ENCODE measurements around the gene NAB1.
"Not testable (repeated sequence)": the region's sequence is repeated elsewhere in the genome, so short reads cannot be mapped to it uniquely, and the experiment has no call there.

Gene NAB1, protein sequence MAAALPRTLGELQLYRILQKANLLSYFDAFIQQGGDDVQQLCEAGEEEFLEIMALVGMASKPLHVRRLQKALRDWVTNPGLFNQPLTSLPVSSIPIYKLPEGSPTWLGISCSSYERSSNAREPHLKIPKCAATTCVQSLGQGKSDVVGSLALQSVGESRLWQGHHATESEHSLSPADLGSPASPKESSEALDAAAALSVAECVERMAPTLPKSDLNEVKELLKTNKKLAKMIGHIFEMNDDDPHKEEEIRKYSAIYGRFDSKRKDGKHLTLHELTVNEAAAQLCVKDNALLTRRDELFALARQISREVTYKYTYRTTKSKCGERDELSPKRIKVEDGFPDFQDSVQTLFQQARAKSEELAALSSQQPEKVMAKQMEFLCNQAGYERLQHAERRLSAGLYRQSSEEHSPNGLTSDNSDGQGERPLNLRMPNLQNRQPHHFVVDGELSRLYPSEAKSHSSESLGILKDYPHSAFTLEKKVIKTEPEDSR

DNA sequence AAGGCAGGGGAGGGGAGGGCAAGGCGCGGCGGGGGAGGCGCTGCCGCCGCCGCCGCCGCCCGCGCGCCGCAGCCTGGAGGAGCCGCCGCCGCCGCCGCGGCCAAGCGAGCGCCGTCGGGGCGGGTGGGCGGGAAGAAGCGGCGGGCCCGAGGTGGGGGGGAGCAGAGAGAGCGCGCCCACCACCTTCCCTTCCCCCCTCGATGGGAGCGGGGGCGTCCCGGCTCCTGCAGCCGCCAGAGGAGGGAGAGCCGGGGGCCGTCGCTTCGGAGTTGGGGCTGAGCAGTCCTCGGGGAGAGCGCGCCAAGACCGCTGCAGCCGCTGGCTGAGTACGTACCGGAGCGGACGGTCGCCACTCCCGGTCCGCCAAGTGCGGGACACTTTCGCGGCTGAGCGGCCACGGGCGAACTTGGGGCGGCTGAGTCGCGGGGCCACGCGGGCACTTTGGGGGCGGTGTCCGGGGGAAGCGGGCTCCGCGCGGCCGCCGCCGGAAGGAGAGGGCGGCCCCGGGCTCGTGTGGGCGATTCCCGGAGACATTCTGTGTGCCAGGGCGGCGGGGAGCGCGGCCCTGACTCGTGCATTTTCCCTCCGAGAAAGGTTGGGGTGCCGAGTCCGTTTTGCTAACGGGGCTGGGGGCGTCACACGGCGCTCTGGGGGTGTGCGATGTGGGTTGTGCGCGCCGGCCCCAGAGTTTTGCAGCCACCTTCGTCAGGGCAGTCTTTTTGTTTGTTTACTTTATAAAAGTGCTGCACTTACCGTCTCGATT is at the start of gene NAB1:
Gene NAB1 (plus strand): TSS at position 49 of the 763 bp plus-strand sequence. CDS start 10,094 bp downstream, outside the sequence.
- FAIRE-seq: no peak

DNA sequence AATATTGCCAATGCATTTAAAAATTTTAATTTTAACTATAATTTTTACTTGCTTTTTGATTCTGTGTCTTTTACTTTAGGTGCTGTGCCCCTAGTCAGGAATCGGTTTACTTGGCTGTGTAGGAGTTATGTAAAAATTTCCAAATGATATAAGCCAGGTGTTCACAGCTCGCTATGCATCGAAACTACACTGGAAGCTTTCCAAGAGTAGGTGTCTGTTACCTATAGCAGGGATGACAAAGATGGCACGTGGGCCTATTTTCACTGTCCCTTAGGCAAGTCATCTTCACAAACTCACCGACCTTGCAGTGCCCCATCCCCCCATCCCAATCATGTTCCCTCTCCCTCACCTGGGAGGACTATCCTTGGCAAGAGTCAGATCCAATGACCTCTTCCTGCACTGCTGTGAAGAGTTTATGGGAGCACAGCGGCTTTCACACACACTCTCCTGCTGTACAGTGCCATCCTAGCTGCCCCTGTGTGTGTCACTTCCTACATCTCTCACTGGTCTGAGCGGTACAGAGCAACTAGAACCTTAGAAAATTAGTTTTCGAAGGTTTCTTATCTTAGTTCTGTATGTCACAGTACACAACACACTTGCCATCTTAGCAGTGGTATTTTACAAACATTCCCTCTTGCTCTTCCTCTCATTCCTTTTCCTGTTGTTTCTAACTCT is 49.2 kb upstream of the NAB1 start:
- no peak for FAIRE-seq

DNA sequence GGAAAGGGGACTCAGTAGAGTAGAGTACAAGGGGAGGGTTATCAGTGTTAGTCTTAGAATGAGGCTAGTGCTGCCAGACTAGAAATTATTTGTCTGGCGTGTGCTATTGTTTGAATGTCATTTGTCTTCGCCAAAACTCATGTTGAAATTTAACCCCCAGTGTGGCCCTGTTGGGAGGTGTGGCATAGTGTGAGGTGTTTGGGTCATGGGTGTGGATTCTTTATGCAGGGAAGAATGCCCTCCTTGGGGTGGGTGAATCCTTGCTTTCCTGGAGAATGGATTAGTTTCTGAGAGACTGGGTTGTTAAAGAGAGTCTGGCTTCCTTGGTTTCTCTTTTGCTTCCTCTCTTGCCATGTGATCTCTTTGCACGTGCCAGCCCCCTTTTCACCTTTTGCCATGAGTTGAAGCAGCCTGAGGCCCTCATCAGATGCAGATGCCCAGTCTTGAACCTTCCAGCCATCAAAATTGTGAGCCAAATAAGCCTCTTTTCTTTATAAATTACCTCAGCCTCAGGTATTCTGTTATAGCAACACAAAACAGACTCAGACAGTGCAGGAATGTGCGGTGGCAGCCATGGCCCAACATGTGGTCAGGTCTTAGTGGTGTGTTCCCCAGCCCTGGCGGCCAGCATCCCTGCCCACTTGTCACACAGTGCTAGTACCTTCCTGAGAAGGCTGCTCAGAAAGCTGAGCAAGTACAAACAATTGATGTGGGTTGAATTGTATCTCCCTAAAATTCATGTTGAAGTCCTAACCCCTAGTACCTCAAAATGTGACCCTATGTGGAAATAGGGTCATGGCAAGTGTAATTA is 48.4 kb upstream of the NAB1 start:
- FAIRE-seq: no peak

DNA sequence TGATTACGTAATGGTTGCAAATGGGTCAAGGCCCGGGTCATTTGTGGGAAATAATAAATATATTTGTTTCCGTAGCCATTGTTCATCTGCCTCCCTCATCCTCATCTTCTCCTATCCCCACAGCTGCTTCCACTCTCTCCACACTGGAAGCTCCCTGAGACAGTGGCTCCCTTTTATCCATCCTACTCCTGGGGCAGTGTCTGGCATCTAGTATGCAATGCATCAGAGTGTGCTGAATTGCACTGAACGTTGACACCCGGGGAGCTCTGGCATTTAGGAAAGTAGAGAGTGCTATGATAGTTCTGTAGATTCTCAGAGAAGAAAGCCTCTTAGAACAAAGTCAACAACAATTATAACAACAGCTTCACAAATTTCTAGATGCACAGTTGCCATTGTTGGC is 45.5 kb upstream of the NAB1 start:
- FAIRE-seq: no peak

DNA sequence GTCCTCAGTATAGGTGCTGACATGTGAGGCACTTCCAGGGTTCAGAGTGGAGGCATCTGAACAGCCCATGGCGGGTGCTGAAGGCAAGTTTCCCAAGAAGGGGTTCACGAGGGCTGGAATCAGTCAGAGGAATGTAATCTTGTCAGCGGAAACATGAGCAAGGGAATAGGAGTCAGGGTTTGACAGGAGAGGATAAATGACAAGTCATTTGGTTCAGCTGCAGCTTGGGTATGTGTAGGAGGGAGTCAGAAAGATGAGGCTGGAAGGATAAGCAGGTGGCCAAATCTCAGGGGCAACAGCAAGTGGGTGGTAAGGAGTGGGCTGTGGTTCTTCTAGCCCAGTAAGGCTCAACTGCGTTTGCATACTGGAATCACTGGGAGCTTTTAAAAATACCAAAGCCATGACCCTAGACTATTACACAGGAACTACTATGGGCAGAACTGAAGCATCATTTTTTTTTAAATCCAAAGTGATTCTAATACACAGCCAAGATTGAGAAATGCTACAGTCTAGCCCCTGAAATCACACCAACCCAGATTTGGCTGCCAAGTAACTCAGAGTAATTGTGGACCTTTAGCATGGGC is 41.8 kb upstream of the NAB1 start:
- no peak for FAIRE-seq

DNA sequence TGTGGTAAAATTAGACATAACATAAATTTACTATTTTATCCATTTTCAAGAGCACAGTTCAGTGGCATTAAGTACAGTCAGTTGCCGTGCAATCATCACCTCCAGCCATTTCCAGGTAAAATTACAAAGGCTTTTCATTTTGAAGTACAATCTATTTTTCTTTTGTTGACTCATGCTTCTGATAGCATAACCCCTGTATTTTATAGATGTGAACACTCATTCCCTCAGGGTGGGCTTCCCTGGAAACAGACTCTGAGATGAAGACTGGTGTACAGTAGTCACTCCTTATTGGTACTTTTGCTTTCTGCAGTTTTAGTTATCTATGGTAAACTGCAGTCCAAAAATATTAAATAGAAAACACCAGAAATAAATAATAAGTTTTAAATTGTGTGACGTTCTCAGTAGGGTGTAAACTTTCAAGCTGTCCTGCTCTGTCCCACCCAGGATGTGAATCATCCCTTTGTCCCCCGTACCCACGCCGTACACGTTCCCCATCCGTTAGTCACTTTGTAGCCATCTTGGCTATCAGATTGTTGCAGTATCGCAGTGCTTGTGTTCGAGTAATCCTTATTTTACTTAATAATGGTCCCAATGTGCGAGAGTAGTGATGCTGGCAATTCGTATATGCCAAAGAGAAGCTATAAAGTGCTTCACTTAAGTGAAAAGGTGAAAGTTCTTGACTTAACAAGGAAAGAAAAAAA is 41.1 kb upstream of the NAB1 start:
- FAIRE-seq: no peak

DNA sequence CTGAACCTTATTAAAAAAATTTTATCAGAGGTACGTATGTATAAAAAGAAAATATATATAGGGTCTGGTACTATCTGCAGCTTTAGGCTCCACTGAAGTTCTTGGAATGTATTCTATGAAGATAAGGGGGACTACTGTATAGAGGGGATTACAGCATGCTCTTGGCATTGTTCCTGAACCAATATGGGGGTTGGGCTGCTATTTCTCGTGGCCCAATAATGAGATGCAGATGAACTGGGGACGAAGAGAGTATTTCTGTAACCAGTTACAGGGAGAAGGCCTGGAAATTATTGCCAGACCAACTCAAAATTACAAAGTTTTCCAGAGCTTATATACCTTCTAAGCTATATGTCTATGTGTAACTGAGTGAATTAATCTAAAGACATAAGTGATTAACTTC is 40.0 kb upstream of the NAB1 start:
- not testable (repeated sequence) for FAIRE-seq

DNA sequence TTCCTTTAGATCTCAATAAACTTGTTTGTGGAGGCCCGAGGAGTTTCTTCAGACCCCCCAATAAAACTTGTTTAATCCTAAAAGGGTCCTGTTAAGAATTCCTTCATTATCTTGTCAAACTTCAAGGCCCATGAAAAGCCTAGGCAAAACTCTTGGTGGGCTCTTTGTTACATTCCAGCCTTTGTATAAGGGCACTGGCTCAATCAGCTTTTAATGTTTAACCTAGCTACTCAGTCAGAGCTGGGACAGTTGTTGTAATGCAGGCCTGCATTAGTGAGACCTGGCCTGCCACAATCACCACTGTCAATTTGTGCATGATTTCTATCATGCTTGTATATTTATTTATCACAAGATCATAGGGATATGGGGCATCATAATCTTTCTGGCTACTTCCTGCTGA is 39.5 kb upstream of the NAB1 start:
- FAIRE-seq: not testable (repeated sequence)

DNA sequence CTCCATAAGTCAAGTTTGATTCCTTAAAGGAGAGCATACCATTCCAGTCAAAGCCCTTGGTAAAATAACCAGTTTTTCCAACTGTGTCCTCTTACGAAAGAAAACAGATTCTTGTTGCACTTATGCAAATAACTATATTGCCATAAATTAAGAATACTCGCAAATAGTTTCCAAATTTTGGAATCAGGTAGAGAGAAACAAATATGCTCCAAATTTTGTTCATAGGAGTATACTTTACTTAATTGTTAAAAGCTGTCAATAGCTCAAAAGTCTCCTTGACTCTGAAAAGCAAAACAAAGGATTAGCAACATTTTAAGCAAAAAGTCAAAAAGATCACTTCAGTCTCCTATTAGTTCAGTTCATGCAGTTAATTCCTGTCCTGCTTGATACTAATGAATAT is 38.4 kb upstream of the NAB1 start:
- not testable (repeated sequence) for FAIRE-seq

DNA sequence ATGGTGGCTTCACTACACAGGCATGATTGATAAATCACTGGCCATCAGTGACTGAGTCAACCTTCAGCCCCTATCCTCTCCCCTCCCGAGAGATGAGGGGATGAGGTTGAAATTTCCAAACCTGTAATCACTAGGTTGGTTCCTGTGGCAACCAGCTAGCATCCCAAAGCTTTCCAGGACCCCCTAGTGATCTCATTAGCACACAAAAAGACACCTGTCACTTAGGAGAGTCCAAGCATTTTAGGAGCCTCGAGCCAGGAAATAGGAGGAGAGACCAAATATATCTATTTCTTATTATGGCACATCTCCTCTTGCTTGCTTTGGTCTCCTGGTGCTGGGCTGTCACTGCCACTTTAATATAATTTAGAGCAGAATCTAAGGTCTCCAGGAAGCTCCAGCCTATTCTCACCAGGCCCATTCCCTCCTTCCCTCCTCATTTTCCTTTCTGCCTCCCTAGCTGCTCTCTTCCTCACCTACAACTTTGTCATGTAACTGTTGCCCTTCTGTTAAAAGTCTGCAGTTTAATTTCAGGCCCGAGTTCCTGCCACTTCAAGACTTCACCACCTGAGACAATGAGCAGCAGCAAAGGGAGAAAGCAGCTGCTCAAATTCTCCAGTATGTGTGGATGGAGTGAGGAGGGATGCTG is 33.2 kb upstream of the NAB1 start:
- FAIRE-seq: no peak

DNA sequence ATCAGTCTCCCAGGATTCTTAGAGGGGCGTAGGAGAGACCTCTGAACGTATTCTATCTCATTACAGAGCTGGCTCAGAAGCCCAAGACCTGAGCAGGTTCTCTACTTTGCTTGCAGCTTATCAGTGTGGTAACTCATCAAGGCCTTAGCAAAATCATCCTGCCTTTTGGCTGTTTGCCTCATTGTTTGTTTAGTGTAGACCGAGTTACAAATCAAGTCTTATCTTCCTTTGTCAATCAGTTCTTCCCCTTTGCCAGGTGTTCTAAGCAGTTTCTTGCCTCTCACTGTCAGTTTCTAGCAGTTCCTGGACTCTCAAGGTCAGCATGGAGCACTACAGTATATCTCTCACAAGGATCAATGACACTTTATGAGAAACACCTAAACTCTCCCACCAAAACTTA is 30.9 kb upstream of the NAB1 start:
- no peak for FAIRE-seq

DNA sequence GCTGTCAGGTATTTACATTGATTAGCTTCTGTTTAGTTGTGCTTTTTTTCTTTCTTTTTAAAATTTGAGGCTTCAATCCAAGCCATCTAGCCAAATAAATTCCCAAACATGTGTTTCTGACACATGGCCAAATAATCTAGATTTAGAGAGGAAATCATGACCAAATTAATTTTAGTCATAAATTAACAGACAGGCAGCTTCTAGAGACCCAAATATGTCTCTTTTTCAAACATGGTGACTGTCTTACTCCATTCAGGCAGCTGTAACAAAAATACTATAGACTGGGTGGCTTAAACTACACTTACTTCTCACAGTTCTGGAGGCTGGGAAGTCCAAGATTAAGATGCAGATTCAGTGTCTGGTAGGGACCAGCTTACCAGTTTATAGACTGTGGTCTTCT is 23.2 kb upstream of the NAB1 start:
- no peak for FAIRE-seq

DNA sequence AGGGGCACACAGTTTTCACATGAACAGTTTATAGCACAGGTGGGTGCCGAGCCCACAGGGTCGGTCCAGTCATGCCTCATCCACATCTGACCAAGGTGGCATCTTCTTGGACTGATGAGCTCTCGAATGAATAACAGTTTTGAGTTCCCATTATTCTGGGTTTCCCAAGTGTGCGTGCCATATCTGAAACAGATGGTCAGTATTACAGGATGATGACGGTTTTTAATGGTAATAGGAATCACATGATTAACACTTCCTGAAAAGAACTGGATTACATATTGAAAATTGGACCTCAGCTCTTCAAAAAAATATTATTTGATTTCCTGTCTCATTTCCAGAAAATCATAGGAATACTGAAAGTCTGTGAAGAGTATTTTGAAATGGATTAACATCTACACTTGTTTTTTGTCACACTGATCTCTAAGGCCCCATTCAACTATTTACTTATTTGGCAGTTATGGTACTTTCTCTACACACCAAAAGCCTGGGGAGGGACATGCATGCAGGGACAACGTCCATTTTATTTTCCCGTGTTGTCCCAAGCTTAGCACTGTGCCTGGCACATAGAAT is 22.2 kb upstream of the NAB1 start:
- no peak for FAIRE-seq

DNA sequence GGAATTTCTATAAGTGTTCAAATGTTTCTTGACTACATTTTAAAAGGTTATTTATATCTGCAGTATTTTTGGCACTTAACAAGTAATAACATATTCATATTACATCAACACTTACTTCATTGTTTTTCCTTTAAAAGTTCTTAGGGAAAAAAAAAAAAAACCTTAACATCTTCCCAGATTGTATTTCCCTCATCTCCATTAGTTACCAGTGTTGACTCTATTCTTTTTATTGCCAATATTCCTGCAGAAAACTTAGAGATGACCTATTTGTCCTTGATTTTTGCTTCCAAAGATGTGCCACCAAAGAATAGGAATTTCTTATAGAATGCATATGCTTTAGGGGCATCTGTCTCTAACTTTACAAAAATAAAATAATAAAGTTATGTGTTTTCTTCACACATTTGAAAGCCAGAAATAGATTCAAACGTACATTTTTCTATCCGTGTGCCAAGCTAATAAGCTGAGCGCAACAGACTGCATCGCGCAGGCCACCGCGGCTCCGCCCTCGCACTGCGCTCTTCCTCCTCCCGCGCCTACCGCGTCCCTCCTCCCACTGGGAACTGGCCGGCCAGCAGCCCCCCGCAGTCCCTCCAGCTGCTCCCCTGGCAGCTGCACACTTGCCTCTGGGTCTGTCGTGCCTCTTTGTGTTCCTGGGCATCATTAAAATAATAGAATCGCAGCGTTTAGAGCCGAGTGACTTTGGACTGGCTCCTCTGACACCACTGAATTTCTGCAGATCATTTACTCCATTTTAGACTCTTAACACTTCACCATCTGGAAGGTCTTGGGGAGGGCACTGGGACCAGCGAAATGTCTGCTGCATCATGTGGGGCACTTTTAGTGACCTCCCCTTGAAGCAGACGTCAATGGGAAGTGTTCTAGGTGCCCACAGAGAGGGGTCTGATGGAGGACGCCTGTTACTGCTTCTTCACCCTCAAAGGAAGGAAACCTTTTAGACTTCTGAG is 21.2 kb upstream of the NAB1 start:
- FAIRE-seq: no peak

DNA sequence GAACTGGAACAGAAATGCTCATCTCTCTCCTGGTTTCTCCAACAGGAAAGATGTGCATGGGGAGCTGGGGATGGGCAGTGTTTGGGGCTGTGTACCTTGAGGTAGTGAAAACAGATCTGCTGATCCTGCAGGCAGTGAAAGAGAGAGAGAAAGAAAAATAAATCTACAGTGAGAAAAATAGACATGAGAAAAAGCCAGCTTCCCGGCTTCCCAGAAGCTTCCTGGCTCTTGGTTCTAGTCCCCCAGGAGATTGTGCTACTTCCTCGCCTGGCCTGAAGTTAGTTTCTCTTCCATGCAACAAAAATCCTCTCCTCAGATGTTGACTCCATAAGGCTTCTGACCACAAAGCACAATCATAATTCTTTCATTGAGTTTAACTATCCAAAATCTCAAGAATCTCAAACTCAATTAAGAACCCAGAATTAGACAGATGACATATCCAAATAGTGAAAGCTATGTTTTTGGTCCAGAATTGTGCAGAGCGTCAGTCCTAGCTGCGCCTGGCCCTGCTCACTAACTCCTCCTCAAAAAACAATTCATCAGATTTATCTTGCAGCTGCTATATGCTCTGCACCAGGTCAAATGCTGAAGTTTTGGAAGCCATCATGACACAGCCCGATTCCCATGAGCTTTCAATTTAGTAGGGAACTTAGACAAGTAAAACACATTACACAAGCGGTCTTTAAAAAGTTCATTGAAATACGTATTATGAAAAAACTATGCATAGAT is 20.1 kb upstream of the NAB1 start:
- FAIRE-seq: no peak

DNA sequence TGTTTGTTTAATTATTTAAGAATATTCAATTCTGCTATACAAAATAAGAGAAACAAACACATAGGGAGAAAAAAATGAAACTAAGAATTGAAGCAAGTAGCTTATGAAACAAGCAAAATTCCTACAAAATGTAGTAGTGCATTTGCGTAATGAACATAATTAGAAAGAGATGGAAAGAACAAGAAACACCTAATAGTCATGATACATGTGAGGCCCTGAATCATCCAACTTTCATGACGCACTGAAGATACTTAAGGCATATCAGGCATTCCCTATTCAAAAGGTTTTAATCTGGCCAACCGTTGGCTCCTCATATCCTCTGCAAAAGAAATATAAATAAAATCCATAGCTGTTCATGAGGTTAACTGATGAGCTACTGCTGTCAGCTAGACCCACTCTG is 14.5 kb upstream of the NAB1 start:
- no peak for FAIRE-seq

DNA sequence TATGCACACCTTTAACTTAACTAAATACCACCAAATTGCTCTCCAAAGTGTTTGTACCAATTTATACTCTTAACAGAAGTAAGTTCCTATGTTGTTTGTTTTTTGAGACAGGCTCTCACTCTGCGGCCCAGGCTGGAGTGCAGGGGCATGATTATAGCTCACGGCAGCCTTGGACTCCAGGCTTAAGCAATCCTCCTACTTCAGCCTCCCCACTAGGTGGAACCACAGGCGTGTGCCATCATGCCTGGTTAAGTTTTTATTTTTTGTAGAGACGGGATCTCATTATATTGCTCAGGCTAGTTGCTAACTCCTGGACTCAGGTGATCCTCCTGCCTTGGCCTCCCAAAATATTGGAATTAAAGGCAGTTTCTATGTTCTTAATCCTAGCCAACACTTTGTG is 13.1 kb upstream of the NAB1 start:
- FAIRE-seq: no peak

DNA sequence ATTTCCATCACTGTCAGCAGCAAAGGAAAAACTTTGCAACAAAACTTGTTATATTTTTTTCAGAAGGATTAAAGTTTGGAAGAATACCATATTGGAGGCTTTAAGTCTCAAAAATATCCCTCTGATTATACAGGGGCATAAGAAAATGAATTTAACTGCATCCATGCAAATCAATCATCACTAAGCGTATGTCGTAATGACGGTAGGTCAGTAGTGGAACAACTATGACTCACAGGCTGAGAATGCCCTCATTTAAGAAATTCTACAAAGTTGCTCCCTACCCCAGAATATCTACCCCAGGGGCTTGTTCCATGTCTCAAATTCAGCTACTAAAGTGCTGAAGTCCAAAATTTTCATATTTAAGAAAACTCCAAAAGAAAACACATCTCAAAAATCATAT is 12.5 kb upstream of the NAB1 start:
- no peak for FAIRE-seq

DNA sequence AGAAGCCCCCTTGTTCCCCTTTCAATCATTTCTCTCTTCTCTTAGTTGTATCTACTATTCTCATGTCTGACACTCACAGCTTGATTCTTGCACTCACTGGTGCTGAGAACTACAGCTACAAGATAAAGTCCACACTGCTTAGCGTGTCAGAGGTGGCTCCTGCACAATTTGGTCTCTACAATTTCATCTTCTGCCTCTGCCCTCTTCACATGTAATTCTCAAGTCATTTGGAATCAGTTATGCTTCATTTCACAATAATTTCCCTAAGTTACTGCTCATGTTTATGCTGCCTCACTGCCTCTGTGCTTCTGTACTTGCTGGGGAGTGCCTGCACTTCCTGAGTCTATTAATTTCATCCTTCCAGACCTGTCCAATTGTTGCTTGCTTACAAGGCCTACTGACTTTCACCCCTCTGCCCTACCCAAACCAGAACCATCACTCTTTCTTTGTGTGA is 11.6 kb upstream of the NAB1 start:
- no peak for FAIRE-seq
